IMR-90 (cell line): Measurements from ENCODE around the gene SLC36A1. TPM values are rescaled to one million over a fixed set of nuclear protein-coding genes. Genes with fewer than 3 reads are reported as not detected.

ENCODE experiments used
- ATAC-seq: fragments of 200-7000 bp; cut with Tn5 transposase; 2 replicates; pipeline ENCODE4 v1.9.1; 2020; ENCODE audit warnings: low read depth, mild to moderate bottlenecking, moderate library complexity
- BruUV-seq: library from RNA; stranded (reverse); fragments of 400-500 nt; replicated peaks from 2 replicates; lab custom pipeline; 2021; lab: Mats Ljungman, UMichigan
- CTCF ChIA-PET: fragments of 300-600 bp; formaldehyde crosslinking; extraction: SDS; loops from one replicate; lab custom pipeline; 2021; ENCODE audit warnings: antibody characterized with exemption; lab: Yijun Ruan, JAX
- POLR2A ChIA-PET: fragments of 300-600 bp; sonication (Branson Sonifier 250); formaldehyde crosslinking; loops from one replicate; lab custom pipeline; 2022; ENCODE audit warnings: antibody characterized with exemption; ENCODE audit not compliant: unreplicated experiment; lab: Charles Lee
- DNase-seq: peaks from one replicate; pipeline ENCODE4 v3.0.0; 2013
- H2AFZ ChIP-seq: replicated peaks from 2 replicates; pipeline ENCODE3; 2013; ENCODE audit warnings: low read length, mild to moderate bottlenecking; ENCODE audit not compliant: poor library complexity
- H2AK5ac ChIP-seq: 2 replicates; pipeline ENCODE4 v1.6.1; 2013; ENCODE audit warnings: low read depth, low read length, inconsistent platforms
- H2AK9ac ChIP-seq: replicated peaks from 2 replicates; pipeline ENCODE3; 2013; ENCODE audit warnings: mild to moderate bottlenecking, low read depth, low read length, moderate library complexity; ENCODE audit not compliant: poor library complexity
- H2BK120ac ChIP-seq: 2 replicates; pipeline ENCODE4 v1.6.1; 2013; ENCODE audit warnings: low read depth, low read length, inconsistent platforms
- H2BK15ac ChIP-seq: 3 replicates; pipeline ENCODE4 v1.6.1; 2013; ENCODE audit warnings: low read depth, low read length, inconsistent platforms
- H2BK20ac ChIP-seq: 2 replicates; pipeline ENCODE4 v1.6.1; 2013; ENCODE audit warnings: low read depth, mild to moderate bottlenecking, inconsistent platforms, low read length, moderate library complexity
- H2BK5ac ChIP-seq: 2 replicates; pipeline ENCODE4 v1.6.1; 2013; ENCODE audit warnings: mild to moderate bottlenecking, low read depth, low read length, inconsistent platforms; ENCODE audit not compliant: poor library complexity, severe bottlenecking
- H3K14ac ChIP-seq: replicated peaks from 2 replicates; pipeline ENCODE4 v1.6.1; 2013; ENCODE audit warnings: low read depth, low read length, inconsistent platforms
- H3K18ac ChIP-seq: 2 replicates; pipeline ENCODE4 v1.6.1; 2013; ENCODE audit warnings: low read depth, low read length, control low read depth
- H3K23ac ChIP-seq: 2 replicates; pipeline ENCODE4 v1.6.1; 2013; ENCODE audit warnings: low read depth, low read length, inconsistent platforms
- H3K27ac ChIP-seq: 2 replicates; pipeline ENCODE4 v1.5.1; 2013; ENCODE audit warnings: mild to moderate bottlenecking, control low read depth, low read length; ENCODE audit not compliant: insufficient read depth
- H3K27me3 ChIP-seq: 2 replicates; pipeline ENCODE4 v1.6.1; 2013; ENCODE audit warnings: low read length; ENCODE audit not compliant: control insufficient read depth, insufficient read depth
- H3K36me3 ChIP-seq: 2 replicates; pipeline ENCODE4 v1.6.1; 2013; ENCODE audit warnings: low read length, mixed read lengths; ENCODE audit not compliant: control insufficient read depth, insufficient read depth
- H3K4ac ChIP-seq: 2 replicates; pipeline ENCODE4 v1.6.1; 2013; ENCODE audit warnings: low read depth, low read length, inconsistent platforms
- H3K4me1 ChIP-seq: 2 replicates; pipeline ENCODE4 v1.6.1; 2013; ENCODE audit warnings: low read length, mixed read lengths; ENCODE audit not compliant: control insufficient read depth, insufficient read depth
- H3K4me2 ChIP-seq: 2 replicates; pipeline ENCODE4 v1.6.1; 2013; ENCODE audit warnings: low read depth, mild to moderate bottlenecking, control low read depth, low read length, moderate library complexity
- H3K4me3 ChIP-seq: 2 replicates; pipeline ENCODE4 v1.5.1; 2013; ENCODE audit warnings: low read depth, mild to moderate bottlenecking, control low read depth, low read length, moderate library complexity; ENCODE audit not compliant: insufficient read depth
- H3K56ac ChIP-seq: 2 replicates; pipeline ENCODE4 v1.6.1; 2013; ENCODE audit warnings: low read length, inconsistent platforms; ENCODE audit not compliant: insufficient read depth; ENCODE audit errors: extremely low read depth
- H3K79me1 ChIP-seq, 2 experiments: 2 replicates each; pipeline ENCODE4 v1.6.1; 2013; ENCODE audit warnings: low read length in 2 of 2, inconsistent platforms in 1 of 2, low read depth in 1 of 2
- H3K9ac ChIP-seq: 2 replicates; pipeline ENCODE4 v1.6.1; 2013; ENCODE audit warnings: low read depth, low read length, control low read depth
- H3K9me1 ChIP-seq: 2 replicates; pipeline ENCODE4 v1.6.1; 2013; ENCODE audit warnings: low read length, inconsistent platforms; ENCODE audit not compliant: insufficient read depth
- H3K9me3 ChIP-seq: 2 replicates; pipeline ENCODE4 v1.6.1; 2013; ENCODE audit warnings: low read length; ENCODE audit not compliant: control insufficient read depth, insufficient read depth
- H4K20me1 ChIP-seq: 2 replicates; pipeline ENCODE4 v1.6.1; 2013; ENCODE audit warnings: low read length, inconsistent platforms; ENCODE audit not compliant: insufficient read depth
- H4K5ac ChIP-seq: 2 replicates; pipeline ENCODE4 v1.6.1; 2013; ENCODE audit warnings: mild to moderate bottlenecking, low read depth, low read length, control low read depth
- H4K8ac ChIP-seq, 2 experiments: 2 replicates each; pipeline ENCODE4 v1.6.1; 2013; ENCODE audit warnings: low read depth in 2 of 2, low read length in 2 of 2, control low read depth in 1 of 2, inconsistent platforms in 1 of 2
- H4K91ac ChIP-seq: 2 replicates; pipeline ENCODE4 v1.6.1; 2013; ENCODE audit warnings: low read depth, low read length, inconsistent platforms; ENCODE audit not compliant: insufficient read depth
- BHLHE40 ChIP-seq: fragments of 150-350 bp; IDR thresholded peaks from 2 replicates; pipeline ENCODE4 v1.6.1; 2016; ENCODE audit warnings: mild to moderate bottlenecking, low read depth, low read length
- FOS ChIP-seq: fragments of 150-350 bp; IDR thresholded peaks from 2 replicates; pipeline ENCODE4 v1.6.1; 2016; ENCODE audit warnings: low read depth, low read length
- NFE2L2 ChIP-seq: fragments of 150-350 bp; IDR thresholded peaks from 2 replicates; pipeline ENCODE4 v1.6.1; 2016; ENCODE audit warnings: low read depth, mild to moderate bottlenecking, low read length
- RFX5 ChIP-seq: IDR thresholded peaks from 2 replicates; pipeline ENCODE4 v1.8.0; 2012; ENCODE audit warnings: low read depth, mild to moderate bottlenecking, low read length, moderate library complexity
- WGBS, 2 experiments: methylation state at CpG; one replicate each; pipeline versions ENCODE4 v1.1.5 to v1.1.7; 2013; ENCODE audit warnings: missing lambda C conversion rate in 2 of 2; ENCODE audit not compliant: insufficient read length in 1 of 2; ENCODE audit errors: extremely low coverage in 2 of 2; 5-methylcytosine and 5-hydroxymethylcytosine counted together
- dilution Hi-C: fragments of 300-500 bp; cut with HindIII; formaldehyde crosslinking; loops from one replicate; pipeline ENCODE4 v1.14.3; 2018; ENCODE audit warnings: low sequenced_read_pairs; ENCODE audit not compliant: unreplicated experiment
- in situ Hi-C: fragments of 300-500 bp; cut with MboI; formaldehyde crosslinking; loops from 3 replicates; pipeline ENCODE4 v1.14.3; 2019; ENCODE audit warnings: low sequenced_read_pairs, inconsistent platforms, mixed read lengths
- intact Hi-C: fragments of 100-400 bp; cut with micrococcal nuclease; formaldehyde crosslinking; loops from 2 replicates; pipeline ENCODE4 v1.10.0; 2022
- polyA plus RNA-seq, 3 experiments: library from polyadenylated mRNA; depleted of rRNA; stranded (reverse); fragments of >200 nt; gene quantifications; 2 replicates each; pipeline ENCODE4 v1.2.3, GENCODE V29; 2012; ENCODE audit warnings: low replicate concordance in 1 of 3
- total RNA-seq: library from RNA; depleted of rRNA; stranded (reverse); fragments of >200 nt; gene quantifications from 2 replicates; pipeline ENCODE4 v1.2.3, GENCODE V29; 2012

SLC36A1 gene
- total and polyA plus RNA-seq, 2 of the 4 experiments (the other 2 are of a cell fraction), result 5.7 to 8.7 TPM

DNA sequence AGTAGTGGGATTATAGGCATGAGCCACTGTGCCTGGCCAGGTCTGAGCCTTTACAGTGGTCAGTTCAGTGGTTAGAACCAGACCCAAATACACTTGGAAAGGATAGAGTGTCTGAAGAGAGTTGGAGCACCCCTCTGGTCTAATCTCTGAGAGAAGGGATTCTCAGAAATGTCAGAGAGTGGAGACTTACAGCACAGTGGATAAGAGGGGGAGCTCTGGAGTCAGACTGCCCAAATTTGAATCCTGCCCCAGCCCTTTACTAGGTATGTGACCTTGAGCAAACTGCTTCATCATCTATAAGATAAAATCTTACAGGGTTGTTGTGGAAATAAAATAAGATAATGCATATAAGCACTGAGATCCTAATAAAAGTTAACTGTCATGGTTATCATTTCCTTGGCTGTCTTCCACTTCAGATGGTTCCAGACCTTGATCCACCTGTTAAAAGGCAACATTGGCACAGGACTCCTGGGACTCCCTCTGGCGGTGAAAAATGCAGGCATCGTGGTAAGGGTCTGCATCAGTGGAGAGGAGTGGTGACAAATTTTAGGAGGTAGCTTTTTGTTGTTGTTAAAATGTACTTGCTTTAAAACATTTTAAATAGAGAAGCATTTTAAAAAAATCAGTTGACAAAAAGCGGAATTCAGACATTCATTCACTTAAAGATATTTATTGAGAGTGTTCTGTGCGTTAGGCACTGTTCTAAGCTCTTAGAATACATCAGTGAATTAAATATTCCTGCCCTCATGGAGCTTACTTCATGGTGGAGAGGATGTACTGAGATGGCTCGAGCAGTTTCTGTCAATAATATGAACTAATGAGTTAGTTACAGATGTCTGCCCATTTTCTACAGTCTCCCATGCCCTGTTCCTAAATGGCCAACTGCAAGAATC is 16.0 kb downstream of the SLC36A1 start (continued):
- no peak for TF ChIP-seq BHLHE40

DNA sequence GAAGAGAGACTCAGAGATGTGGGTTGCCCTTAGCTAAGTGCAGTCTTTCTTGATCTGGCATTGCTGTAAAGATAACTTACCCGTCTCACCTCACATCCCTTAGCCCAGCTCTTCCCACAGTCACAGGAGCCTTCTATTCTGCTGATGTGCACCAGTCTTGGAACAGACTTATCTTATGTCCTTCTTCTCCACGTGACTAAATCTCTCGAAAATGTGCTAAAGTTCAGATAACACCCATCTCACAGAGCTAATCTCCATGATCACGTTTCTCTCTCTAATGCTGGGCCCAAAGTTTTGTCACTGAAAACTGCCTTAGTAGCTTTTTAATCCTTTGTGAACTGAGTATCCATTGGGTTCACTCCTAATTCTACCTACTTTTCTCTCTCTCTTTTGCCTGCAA is 16.7 kb downstream of the SLC36A1 start:
- Histone ChIP-seq H2BK20ac (no peak overlapping the region), H4K20me1 (no peaks in the 10 kb centered on the region), H3K79me1 (0 out of 4 replicates have a peak, but pooled peaks cover 0 to 5% of the 10 kb centered on the region in 2 experiments), H3K4ac (no peak overlapping the region), H3K9ac (no peak overlapping the region), H2BK15ac (no peak overlapping the region), H3K4me2 (no peak overlapping the region), H3K23ac (no peak overlapping the region), H3K27me3 (no peaks in the 10 kb centered on the region), H3K56ac (no peak overlapping the region), H2AK5ac (no peak overlapping the region), H2AFZ (no peak overlapping the region), H3K9me3 (no peaks in the 10 kb centered on the region), H2BK120ac (no peak overlapping the region), H2AK9ac (no peak overlapping the region), H3K9me1 (peaks cover 2% of the 10 kb centered on the region; the same call in 1 of the 2 replicates), H3K36me3 (peaks cover 17% of the 10 kb centered on the region), H3K14ac (no peak overlapping the region), H4K8ac (no peak overlapping the region), H3K4me3 (no peak overlapping the region), H3K18ac (no peak overlapping the region), H2BK5ac (no peak overlapping the region), H3K4me1 (peaks cover 11% of the 10 kb centered on the region), H4K91ac (no peak overlapping the region), H4K5ac (no peak overlapping the region), H3K27ac (no peak overlapping the region)
- TF ChIP-seq RFX5 (no peak), BHLHE40 (no peak), NFE2L2 (no peak), FOS (no peak)
- ATAC-seq, result no peak
- DNase-seq, result no peak
- 52% methylated on average over 2 of the region's 4 CpGs; no CpG with 5 or more reads in 1 of the 2 experiments for WGBS, 2 experiments
- CTCF ChIA-PET, result interaction anchor here (0.7 to 1.3 kb wide), 2 partner anchors 11 to 17 kb away, joined by 3 read pairs; partner anchors contain the start of gene SLC36A1
- in situ Hi-C loops, result no loop called here
- dilution Hi-C loops, result no loop called here
- POLR2A ChIA-PET, result no interaction called here
- intact Hi-C loops, result no loop called here
- BruUV-seq, result no TSS peak
